Naive thymus-derived CD4-positive, alpha-beta T cell (primary cell): Measurements from ENCODE around the gene FLNB. TPM values are rescaled to one million over a fixed set of nuclear protein-coding genes. Genes with fewer than 3 reads are reported as not detected.
"Not testable (repeated sequence)": the region's sequence is repeated elsewhere in the genome, so short reads cannot be mapped to it uniquely, and the experiment has no call there.

Experiments used
- ATAC-seq: fragments of 150-1000 bp; cut with Tn5 transposase; 2 replicates; pipeline ENCODE4 v1.10.0; 2021; ENCODE audit warnings: mild to moderate bottlenecking, moderate library complexity
- CTCF ChIA-PET: fragments of 350-600 bp; sonication (Branson Sonifier 250); formaldehyde crosslinking; loops from one replicate; lab custom pipeline; 2021; ENCODE audit warnings: antibody characterized with exemption; lab: Charles Lee
- POLR2A ChIA-PET: fragments of 350-600 bp; sonication (Branson Sonifier 250); formaldehyde crosslinking; loops from one replicate; lab custom pipeline; 2021; ENCODE audit warnings: antibody characterized with exemption, inconsistent platforms; lab: Charles Lee
- DNase-seq, 9 donors: peaks; one replicate each; pipeline versions ENCODE4 v3.0.0 to v3.0.0-alpha.2; 2020 to 2022; ENCODE audit warnings: mixed read lengths in 1 of 9
- H3K27ac ChIP-seq: one replicate; pipeline ENCODE4 v1.7.0; 2013; ENCODE audit warnings: mild to moderate bottlenecking, low read depth, low read length, moderate library complexity
- H3K27me3 ChIP-seq, 2 donors: one replicate each; pipeline ENCODE4 v1.7.0; 2013; ENCODE audit warnings: low read length in 2 of 2, mild to moderate bottlenecking in 2 of 2, moderate library complexity in 2 of 2; ENCODE audit not compliant: control insufficient read depth in 2 of 2, insufficient read depth in 2 of 2
- H3K36me3 ChIP-seq, 3 experiments: 1 replicate in 2 of 3; 2 replicates in 1 of 3; pipeline ENCODE4 v1.7.0; 2013; ENCODE audit warnings: low read length in 3 of 3, mild to moderate bottlenecking in 3 of 3, moderate library complexity in 1 of 3; ENCODE audit not compliant: insufficient read depth in 3 of 3, control insufficient read depth in 2 of 3
- H3K4me1 ChIP-seq, 2 donors: one replicate each; pipeline ENCODE4 v1.7.0; 2013; ENCODE audit warnings: low read length in 2 of 2, mild to moderate bottlenecking in 2 of 2, moderate library complexity in 1 of 2; ENCODE audit not compliant: control insufficient read depth in 2 of 2, insufficient read depth in 2 of 2
- H3K4me3 ChIP-seq: 2 replicates; pipeline ENCODE4 v1.7.0; 2013; ENCODE audit warnings: mild to moderate bottlenecking, low read length
- H3K9me3 ChIP-seq, 3 experiments: 1 replicate in 2 of 3; 2 replicates in 1 of 3; pipeline ENCODE4 v1.7.0; 2013; ENCODE audit warnings: low read length in 3 of 3; ENCODE audit not compliant: control insufficient read depth in 2 of 3
- H3K27ac Mint-ChIP-seq, 9 donors: one replicate each; pipeline ENCODE4 v1.8.0; 2020 to 2022; ENCODE audit warnings: mixed read lengths in 9 of 9, mild to moderate bottlenecking in 8 of 9, moderate library complexity in 5 of 9, inconsistent platforms in 2 of 9
- H3K27me3 Mint-ChIP-seq, 5 donors: one replicate each; pipeline ENCODE4 v1.8.0; 2021 to 2022; ENCODE audit warnings: mixed read lengths in 5 of 5, mild to moderate bottlenecking in 1 of 5
- H3K36me3 Mint-ChIP-seq, 5 donors: one replicate each; pipeline ENCODE4 v1.8.0; 2020 to 2022; ENCODE audit warnings: mixed read lengths in 5 of 5, mild to moderate bottlenecking in 3 of 5, inconsistent platforms in 1 of 5
- H3K4me1 Mint-ChIP-seq, 7 donors: one replicate each; pipeline ENCODE4 v1.8.0; 2020 to 2022; ENCODE audit warnings: mixed read lengths in 7 of 7, mild to moderate bottlenecking in 3 of 7, inconsistent platforms in 1 of 7
- H3K4me3 Mint-ChIP-seq, 10 donors: one replicate each; pipeline ENCODE4 v1.8.0; 2020 to 2022; ENCODE audit warnings: mild to moderate bottlenecking in 10 of 10, mixed read lengths in 10 of 10, moderate library complexity in 6 of 10, inconsistent platforms in 2 of 10
- H3K9me3 Mint-ChIP-seq, 11 donors: one replicate each; pipeline ENCODE4 v1.8.0; 2020 to 2022; ENCODE audit warnings: mixed read lengths in 11 of 11, mild to moderate bottlenecking in 4 of 11, inconsistent platforms in 1 of 11, moderate library complexity in 1 of 11
- intact Hi-C, 2 donors: fragments of 100-400 bp; cut with micrococcal nuclease; formaldehyde crosslinking; loops; one replicate each; pipeline ENCODE4 v1.15.1; 2023
- polyA plus RNA-seq, 2 donors: library from polyadenylated mRNA; unstranded; fragments of 300-500 nt; fragmentation: Illumina TruSeq; gene quantifications; one replicate each; pipeline ENCODE4 v1.2.3, GENCODE V29; 2021
- total RNA-seq, 6 experiments: library from RNA in 5 of 6; stranded (reverse) in 5 of 6; gene quantifications; 1 replicate in 5 of 6; 2 replicates in 1 of 6; pipeline ENCODE4 v1.2.3 and lab custom pipeline; 2021 to 2026

FLNB gene
- total and polyA plus RNA-seq, 7 experiments from 2014 or later = 15.7 to 66.7 (median 47.6) TPM

DNA sequence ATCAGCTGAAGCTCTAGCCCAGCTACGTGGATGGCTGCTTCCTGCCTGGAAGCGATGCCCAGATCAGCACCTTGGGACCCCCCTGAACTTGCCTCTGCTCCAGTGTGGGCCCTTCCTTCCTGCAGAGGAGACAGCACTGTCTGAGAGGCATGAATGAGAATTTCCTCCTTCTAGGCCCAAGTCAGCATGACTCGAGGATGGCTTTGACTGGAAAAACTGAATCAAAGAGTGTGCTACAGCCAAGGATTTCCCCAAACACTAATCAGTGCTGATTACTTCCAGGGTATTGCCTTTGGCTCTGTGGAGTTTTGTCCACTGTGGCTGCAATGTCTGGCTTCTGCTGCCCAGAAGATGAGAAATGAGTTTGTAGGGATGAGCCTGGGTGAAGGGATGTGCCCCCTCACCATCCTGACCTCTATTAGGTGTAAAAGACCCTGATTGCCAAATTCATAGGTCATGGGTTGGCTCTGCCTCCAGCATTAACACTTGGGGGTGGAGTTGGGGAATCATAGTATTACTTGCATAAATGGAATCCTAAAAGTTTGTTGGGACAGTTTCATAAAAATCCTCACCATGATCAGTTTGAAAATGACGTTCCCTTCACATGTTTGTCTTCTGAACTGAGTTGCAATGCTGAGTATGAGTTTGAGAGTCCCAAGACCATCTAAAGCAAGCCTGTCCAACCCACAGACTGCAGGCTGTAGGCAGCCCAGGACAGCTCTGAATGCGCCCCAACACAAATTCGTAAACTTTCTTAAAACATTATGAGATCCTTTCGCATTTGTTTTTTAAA lies 36.7 kb downstream of the FLNB start:
- H3K36me3 ChIP-seq = no peaks in the 10 kb centered on the region
- ATAC-seq = no peak
- H3K27me3 ChIP-seq = no peaks in the 10 kb centered on the region
- DNase-seq = no peak
- H3K27ac ChIP-seq = no peak overlapping the region
- H3K4me3 ChIP-seq = no peak overlapping the region
- CTCF ChIA-PET = no interaction called here
- H3K9me3 ChIP-seq = no peaks in the 10 kb centered on the region
- peaks cover 19 to 82% (median 50%) of the 10 kb centered on the region in 7 donors for H3K4me1 Mint-ChIP-seq
- intact Hi-C loops = no loop called here
- H3K9me3 Mint-ChIP-seq = no peaks in the 10 kb centered on the region
- no peaks in the 10 kb centered on the region for H3K27me3 Mint-ChIP-seq
- H3K36me3 Mint-ChIP-seq = peaks cover 0 to 12% (median 2%) of the 10 kb centered on the region in 5 donors
- peaks cover 0 to 3% of the 10 kb centered on the region in 2 donors for H3K4me1 ChIP-seq
- POLR2A ChIA-PET = no interaction called here
- peak overlapping the region in 1 of 10 donors; percentile 46 for H3K4me3 Mint-ChIP-seq
- H3K27ac Mint-ChIP-seq = peak overlapping the region in 5 of 9 donors; percentile 5 to 71 (median 54)

DNA sequence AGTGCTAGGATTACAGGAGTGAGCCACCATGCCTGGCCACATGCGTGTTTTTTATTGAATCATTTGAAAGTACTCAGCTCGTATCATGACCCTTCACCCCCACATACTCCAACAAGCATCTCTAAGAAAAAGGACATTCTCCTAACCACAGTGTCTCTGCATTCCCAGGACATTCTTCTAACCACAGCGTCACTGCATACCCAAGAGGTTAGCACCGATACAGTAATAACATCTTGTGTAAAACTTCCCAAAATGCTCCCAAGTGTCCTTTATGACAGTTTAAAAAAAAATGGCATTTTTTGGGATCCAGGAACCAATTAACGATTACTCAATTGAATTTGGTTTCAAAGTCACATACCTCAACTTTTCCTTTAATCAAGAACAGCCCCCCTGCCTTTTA lies 39.6 kb downstream of the FLNB start:
- intact Hi-C loops = no loop called here
- H3K36me3 Mint-ChIP-seq = peaks cover 0 to 15% (median 3%) of the 10 kb centered on the region in 5 donors
- H3K4me3 Mint-ChIP-seq = no peak overlapping the region
- Histone ChIP-seq H3K4me3 (no peak overlapping the region), H3K36me3 (no peaks in the 10 kb centered on the region), H3K4me1 (no peaks in the 10 kb centered on the region), H3K27me3 (no peaks in the 10 kb centered on the region), H3K27ac (no peak overlapping the region), H3K9me3 (no peaks in the 10 kb centered on the region)
- H3K27ac Mint-ChIP-seq = peak overlapping the region in 1 of 9 donors; percentile 45
- ChIA-PET CTCF (no interaction called here), POLR2A (no interaction called here)
- H3K9me3 Mint-ChIP-seq = no peaks in the 10 kb centered on the region
- ATAC-seq (no peak), DNase-seq (no peak)
- no peaks in the 10 kb centered on the region for H3K27me3 Mint-ChIP-seq
- peaks cover 9 to 72% (median 33%) of the 10 kb centered on the region in 7 donors for H3K4me1 Mint-ChIP-seq

DNA sequence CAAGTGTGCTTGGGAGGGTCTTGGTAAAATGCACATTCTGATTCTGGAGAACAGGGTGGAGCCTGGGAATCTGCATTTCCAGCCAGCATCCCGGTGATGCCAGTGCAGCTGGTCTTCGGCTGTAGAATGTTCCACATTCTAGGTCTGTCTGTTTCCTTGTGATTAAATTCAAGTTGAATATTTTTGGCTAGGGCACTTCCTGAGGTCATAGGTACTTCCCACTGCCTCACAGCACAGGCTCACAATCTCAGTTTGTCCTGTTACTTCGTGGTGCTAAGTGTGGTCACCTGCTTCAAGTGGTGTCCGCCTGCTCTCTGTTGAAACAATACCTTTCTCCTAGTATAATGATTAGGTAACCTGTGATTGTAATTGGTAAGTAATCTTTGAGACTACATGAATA lies 40.1 kb downstream of the FLNB start:
- H3K27ac ChIP-seq = no peak overlapping the region
- H3K9me3 ChIP-seq = no peaks in the 10 kb centered on the region
- POLR2A ChIA-PET = no interaction called here
- H3K9me3 Mint-ChIP-seq = no peaks in the 10 kb centered on the region
- no peak for DNase-seq
- no peaks in the 10 kb centered on the region for H3K4me1 ChIP-seq
- no peaks in the 10 kb centered on the region for H3K36me3 ChIP-seq
- intact Hi-C loops = no loop called here
- peaks cover 9 to 69% (median 31%) of the 10 kb centered on the region in 7 donors for H3K4me1 Mint-ChIP-seq
- H3K36me3 Mint-ChIP-seq = peaks cover 0 to 15% (median 3%) of the 10 kb centered on the region in 5 donors
- H3K27ac Mint-ChIP-seq = no peak overlapping the region
- no peak overlapping the region for H3K4me3 Mint-ChIP-seq
- H3K27me3 Mint-ChIP-seq = no peaks in the 10 kb centered on the region
- ATAC-seq = no peak
- H3K27me3 ChIP-seq = no peaks in the 10 kb centered on the region
- CTCF ChIA-PET = interaction anchor here (0.6 kb wide), 1 partner anchor 119 kb away, joined by 3 read pairs; no protein-coding TSS in a partner anchor
- no peak overlapping the region for H3K4me3 ChIP-seq

DNA sequence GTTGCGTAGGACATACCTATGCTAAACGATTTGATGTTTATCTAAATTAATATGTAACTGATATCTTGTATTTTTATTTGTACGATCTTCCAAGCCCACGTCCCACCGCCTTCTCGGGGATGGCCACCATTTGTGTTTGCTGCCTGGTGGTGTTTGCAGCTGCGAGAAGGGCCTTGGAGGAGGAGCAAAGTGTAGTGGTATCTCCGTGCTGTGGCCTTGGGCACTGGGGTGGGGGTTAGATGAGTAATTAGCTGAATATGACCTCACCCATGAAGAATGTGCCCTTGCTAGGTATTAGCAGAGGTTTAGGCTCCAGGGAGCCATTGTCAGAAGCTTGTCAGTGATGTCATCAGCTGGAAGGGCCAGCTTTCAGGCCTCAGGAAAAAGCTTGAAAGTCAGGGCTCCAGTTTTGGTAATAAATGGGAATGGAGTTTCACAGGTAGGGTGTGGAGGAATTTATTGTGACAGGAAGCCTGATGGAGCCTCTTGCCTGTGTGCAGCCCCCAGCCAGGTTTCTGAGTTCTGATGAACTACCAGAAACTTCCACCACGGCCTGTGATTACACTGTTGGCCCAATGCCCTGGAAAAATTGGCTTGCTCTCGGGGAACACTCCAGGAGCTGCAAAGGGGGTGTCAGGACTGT lies 41.0 kb downstream of the FLNB start:
- H3K36me3 ChIP-seq = no peaks in the 10 kb centered on the region
- no peaks in the 10 kb centered on the region for H3K9me3 Mint-ChIP-seq
- no peak overlapping the region for H3K27ac ChIP-seq
- ChIA-PET CTCF (interaction anchor here (0.6 kb wide), 1 partner anchor 118 kb away, joined by 3 read pairs; no protein-coding TSS in a partner anchor), POLR2A (interaction anchor here (0.5 kb wide), 1 partner anchor 22 kb away, joined by 3 read pairs; no protein-coding TSS in a partner anchor)
- no peak overlapping the region for H3K4me3 ChIP-seq
- H3K27me3 ChIP-seq = no peaks in the 10 kb centered on the region
- no peaks in the 10 kb centered on the region for H3K9me3 ChIP-seq
- ATAC-seq = no peak
- no peak overlapping the region for H3K4me3 Mint-ChIP-seq
- no peak for DNase-seq
- H3K36me3 Mint-ChIP-seq = peaks cover 1 to 18% (median 3%) of the 10 kb centered on the region in 5 donors
- H3K27ac Mint-ChIP-seq = peak overlapping the region in 5 of 9 donors; percentile 16 to 69 (median 27)
- intact Hi-C loops = no loop called here
- H3K27me3 Mint-ChIP-seq = no peaks in the 10 kb centered on the region
- peaks cover 13 to 66% (median 31%) of the 10 kb centered on the region in 7 donors for H3K4me1 Mint-ChIP-seq
- no peaks in the 10 kb centered on the region for H3K4me1 ChIP-seq

DNA sequence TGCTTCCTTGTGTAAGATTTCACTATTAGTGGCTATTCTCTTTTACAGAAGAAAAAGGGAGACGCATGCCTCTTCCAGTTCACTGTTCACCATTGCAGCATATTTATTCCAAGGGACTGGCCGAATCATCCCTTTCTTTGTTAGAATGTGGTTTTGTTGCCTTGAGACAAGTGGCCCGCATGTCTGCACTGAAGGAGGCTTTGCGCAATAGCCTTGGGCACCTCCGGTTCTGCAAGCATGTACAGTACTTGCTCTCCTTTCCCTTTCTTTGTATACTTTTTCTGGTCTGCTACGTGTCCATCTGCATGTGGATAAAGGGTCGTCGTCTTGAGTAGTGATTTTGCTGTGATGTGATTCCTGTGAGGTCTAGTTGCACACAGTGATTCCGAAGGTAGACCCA lies 43.0 kb downstream of the FLNB start:
- POLR2A ChIA-PET = no interaction called here
- intact Hi-C loops = no loop called here

DNA sequence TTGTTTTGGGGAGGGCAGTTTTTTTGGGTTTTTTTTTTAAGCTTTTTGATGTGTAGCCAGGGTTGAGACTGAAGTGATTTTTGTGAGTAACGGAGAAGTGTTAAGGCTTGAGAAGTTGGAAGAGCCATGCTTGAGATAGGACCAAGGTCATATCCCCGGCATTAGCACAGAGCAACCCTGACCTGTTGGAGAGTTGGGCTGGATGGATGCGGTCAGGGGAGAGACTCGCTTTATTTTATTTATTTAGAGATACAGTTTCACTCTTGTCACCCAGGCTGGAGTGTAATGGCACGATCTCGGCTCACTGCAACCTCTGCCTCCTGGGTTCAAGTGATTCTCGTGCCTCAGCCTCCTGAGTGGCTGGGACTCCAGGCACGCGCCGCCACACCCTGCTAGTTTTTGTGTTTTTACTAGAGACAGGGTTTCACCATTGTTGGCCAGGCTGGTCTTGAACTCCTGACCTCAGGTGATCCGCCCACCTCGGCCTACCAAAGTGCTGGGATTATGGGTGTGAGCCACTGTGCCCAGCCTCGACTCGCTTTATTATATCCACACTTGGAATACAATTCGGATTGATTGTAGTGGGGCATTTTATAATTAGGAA lies 43.5 kb downstream of the FLNB start:
- H3K4me3 Mint-ChIP-seq, H3K36me3 ChIP-seq, H3K27ac ChIP-seq, ATAC-seq, DNase-seq, H3K9me3 Mint-ChIP-seq, H3K27me3 Mint-ChIP-seq, H3K4me1 ChIP-seq, intact Hi-C loops, H3K9me3 ChIP-seq, H3K27me3 ChIP-seq, H3K4me3 ChIP-seq, CTCF ChIA-PET, POLR2A ChIA-PET: not testable (repeated sequence)
- peaks cover 0 to 17% (median 3%) of the 10 kb centered on the region in 5 donors for H3K36me3 Mint-ChIP-seq
- H3K4me1 Mint-ChIP-seq = peaks cover 10 to 60% (median 31%) of the 10 kb centered on the region in 7 donors
- peak overlapping the region in 2 of 9 donors; percentile 13 to 21 for H3K27ac Mint-ChIP-seq

More for the DNA sequence above, 43.0 kb downstream of the FLNB start:
- no peaks in the 10 kb centered on the region for H3K9me3 ChIP-seq
- Mint-ChIP-seq H3K4me3 (no peak overlapping the region), H3K9me3 (no peaks in the 10 kb centered on the region), H3K4me1 (peaks cover 13 to 63% (median 31%) of the 10 kb centered on the region in 7 donors), H3K27ac (peak overlapping the region in 1 of 9 donors; percentile 21), H3K27me3 (no peaks in the 10 kb centered on the region), H3K36me3 (peaks cover 2 to 17% (median 5%) of the 10 kb centered on the region in 5 donors)
- no peaks in the 10 kb centered on the region for H3K27me3 ChIP-seq
- no peak overlapping the region for H3K4me3 ChIP-seq
- ATAC-seq (no peak), DNase-seq (no peak)
- CTCF ChIA-PET = interaction anchor here (0.5 kb wide), 1 partner anchor 256 kb away, joined by 4 read pairs; no protein-coding TSS in a partner anchor
- no peaks in the 10 kb centered on the region for H3K4me1 ChIP-seq
- no peak overlapping the region for H3K27ac ChIP-seq
- no peaks in the 10 kb centered on the region for H3K36me3 ChIP-seq
